Endothelial cell of hepatic sinusoid (primary cell): ENCODE measurements around the gene MRPL12.

Source experiments
- in situ Hi-C: cut with HindIII; loops from 2 replicates; pipeline ENCODE4 v1.10.0; 2017; ENCODE audit warnings: low sequenced_read_pairs

MRPL12 gene

DNA sequence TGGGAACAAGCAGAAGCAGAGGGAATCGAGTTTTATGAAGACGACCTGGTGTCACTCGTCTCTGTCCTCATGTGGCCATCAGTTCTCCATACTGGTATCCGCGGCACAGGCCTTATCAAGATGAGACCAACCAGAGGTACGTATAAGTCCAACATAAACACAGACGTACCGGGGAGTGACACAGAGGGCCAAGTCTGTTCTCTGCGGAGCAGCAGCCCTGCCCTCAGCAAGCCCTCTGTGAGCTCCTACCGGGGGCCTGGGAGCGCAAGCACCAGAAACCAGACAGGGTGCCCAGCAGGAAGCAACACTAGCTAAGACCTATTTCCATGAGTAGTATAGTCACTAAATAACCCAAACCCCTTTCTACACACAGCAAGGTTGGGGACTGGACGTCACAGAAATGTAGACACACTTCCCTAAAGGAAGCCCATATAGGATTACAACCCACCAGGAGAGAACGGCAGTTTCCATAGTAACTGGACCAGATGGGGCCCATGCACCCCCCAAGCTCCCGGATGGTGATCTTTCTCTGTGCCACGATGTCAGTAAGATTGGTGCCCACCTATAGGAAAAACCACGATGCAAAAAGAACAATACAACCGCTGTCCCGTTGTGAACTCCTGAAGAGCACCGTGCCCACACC, 20.5 kb upstream of the MRPL12 start:
- in situ Hi-C loops: no loop called here

DNA sequence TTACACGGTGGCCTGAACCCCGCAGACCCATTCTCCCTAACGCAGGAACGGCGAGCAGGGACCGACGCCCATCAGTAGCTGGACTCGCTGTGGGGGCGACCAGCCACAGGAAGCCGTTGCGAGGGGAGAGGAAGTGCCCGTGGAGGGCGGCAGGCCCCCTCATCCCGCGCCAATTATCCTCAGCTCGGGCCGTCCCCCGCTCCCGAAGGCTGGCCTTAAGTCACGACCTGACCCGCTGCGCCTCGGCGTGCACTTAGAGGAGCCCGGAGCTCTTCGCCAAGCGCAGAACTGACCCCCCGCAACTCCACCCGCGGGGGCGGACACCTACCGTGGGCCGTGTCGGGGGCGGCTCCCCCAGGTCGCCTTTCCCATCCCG, 20.0 kb upstream of the MRPL12 start:
- in situ Hi-C loops: no loop called here

DNA sequence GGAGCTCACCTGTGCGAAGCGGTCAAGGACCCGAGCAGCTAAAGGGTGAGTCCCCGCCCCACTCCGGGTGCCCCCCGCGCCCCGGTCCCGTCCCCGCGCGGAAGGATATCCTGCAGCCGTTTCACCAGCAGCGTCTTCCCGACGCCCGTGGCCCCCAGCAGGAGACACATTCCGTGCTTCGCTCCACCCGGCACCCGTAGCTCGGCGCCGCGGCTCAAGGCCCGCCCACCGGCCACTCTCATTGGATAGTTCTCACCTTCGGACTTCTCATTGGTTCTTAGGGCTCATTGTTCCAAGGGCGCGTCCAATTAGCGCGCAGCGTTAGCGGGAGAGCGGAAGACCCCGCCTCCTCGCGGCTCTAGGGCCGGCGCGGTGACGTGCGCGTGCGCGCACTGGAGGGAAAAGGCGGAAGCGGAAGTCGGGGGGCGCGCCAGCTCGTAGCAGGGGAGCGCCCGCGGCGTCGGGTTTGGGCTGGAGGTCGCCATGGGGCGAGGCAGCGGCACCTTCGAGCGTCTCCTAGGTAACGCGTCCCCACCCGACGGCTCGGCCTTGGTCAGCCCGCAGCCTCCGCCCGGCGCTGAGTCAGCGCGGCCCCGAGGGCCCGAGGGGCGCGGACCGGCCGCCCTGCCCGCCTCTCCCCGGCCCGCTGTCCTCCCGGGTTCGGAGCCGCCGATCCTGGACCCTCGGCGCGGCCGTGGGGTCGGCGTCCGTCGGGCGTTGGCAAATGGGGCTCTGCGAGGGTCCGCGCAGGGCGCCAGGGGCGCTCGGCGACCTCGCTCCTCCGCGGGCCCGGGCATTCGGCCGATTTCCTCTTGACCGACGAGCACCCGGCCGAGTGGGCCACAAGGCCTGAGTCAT, 19.4 kb upstream of the MRPL12 start, which contains the start of the genes ARL16 and HGS:
Gene ARL16 (minus strand): TSS at position 214 of the 858 bp plus-strand sequence. CDS start 44 bp downstream, at position 170.
Gene HGS (plus strand): TSS at position 428 of the 858 bp plus-strand sequence. CDS start 56 bp downstream, at position 484.
- in situ Hi-C loops: no loop called here

DNA sequence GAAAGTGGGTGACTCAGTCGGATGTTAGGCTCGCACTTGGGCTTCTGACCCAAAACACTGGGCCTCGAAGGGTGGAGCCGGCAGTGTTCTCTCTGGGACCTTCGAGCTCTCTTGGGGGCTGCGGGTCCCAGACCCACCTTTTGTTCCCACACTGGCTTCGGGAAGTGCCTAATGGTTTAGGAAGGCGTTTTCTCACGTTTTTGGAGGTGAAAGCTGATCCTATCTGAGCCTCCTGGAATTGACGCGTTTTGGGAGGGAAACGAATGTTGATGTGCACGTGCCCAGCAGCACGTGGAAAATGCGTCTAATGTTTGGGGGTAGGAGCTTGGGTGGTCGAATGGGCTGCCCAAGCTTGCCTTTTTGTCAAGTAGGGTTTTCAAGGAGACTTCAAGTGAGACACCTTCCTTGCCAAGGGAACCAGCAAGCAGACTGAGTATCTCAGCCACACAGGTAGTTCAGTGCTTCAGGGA, 18.7 kb upstream of the MRPL12 start:
- in situ Hi-C loops: no loop called here

DNA sequence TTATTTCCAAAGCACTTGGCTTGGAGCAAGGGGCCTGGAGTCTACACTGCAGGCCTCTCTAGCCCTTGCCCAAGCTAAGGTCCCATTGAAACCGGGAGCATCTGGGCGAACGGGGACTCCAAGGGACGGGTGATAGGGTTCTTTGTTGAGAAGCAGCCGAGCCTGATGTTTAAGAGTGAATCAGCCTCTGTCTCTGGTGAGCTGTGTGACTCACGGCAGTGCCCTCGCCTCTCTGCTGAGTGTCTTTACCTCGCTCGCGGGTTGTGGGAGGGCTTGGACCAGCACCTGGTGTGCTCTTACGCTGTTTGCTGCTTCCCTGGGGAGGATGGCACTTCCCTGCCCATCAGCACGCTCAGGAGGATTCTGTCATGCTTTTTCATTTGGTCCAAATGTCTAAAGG, 18.1 kb upstream of the MRPL12 start:
- in situ Hi-C loops: loop anchor here (5.0 kb wide), 1 partner anchor 108 kb away; no protein-coding TSS in a partner anchor

DNA sequence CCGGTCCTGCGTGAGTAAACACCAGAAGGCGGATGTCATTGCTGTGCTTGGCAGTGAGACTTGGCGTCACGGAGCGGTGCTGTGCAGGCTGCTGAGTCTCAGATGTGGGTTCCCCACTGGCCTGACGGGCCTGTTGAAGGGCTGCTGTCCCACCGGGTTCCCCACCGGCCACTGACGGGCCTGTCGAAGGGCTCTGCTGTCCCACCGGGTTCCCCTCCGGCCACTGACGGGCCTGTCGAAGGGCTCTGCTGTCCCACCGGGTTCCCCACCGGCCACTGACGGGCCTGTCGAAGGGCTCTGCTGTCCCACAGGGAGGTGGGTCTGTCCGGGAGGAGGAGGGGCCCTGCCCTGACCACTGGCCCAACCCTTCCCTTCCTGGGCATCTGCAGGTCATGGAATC, 16.6 kb upstream of the MRPL12 start:
- in situ Hi-C loops: loop anchor here (5.0 kb wide), 1 partner anchor 109 kb away; no protein-coding TSS in a partner anchor

DNA sequence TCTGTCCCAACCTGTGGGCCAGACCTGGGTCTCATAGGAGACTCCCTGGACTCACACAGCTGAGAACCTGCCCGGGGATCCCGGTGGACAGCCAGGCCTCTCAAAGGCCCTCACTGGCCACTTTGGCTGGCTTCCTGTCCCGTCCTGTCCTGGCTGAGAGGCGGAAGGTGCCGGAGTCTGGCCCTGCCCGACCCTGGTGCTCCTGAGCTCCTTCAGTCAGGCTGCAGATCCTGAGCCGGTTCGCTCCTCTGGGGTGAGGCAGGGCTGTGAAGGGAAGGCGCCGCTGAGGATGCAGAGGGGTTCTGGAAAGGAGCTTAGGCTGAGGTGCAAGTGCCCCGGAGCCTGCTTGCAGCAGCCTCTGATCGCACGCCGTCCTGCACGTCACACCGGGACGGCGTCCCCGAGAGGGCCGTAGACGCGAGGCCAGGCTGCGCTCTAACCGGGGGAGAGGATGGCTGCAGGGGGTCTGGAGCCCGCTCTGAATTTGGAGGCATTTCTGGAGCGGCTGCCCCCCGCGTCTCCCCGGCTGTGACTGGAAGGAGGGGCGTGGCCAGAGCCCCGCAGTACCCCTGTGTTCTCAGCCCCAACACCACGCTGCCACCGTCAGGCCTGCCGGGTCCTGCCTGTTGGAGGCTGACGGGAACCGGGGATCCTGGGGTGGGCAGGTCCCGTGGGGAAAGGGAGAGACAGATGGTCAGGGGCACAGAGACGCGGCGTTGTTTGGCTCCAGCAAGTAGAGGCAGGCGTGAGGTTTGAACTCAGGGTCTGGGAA, 15.2 kb upstream of the MRPL12 start:
- in situ Hi-C loops: loop anchor here (5.0 kb wide), 1 partner anchor 111 kb away; no protein-coding TSS in a partner anchor

DNA sequence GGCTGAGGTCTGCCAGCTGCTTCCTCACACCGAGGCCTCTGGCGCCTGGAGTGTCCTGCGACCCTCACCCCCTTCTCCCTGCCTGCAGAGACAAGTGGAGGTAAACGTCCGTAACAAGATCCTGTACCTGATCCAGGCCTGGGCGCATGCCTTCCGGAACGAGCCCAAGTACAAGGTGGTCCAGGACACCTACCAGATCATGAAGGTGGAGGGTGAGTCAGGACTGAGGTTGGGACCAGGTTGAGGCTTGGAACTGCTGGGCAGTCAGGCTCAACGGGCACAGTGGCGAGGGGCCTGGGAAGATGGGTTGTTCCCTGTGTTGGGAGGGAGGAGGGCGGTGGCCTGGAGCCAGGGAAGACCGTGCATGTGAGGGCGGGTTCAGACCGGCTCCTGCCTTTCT, 14.6 kb upstream of the MRPL12 start:
- in situ Hi-C loops: loop anchor here (5.0 kb wide), 1 partner anchor 111 kb away; no protein-coding TSS in a partner anchor

DNA sequence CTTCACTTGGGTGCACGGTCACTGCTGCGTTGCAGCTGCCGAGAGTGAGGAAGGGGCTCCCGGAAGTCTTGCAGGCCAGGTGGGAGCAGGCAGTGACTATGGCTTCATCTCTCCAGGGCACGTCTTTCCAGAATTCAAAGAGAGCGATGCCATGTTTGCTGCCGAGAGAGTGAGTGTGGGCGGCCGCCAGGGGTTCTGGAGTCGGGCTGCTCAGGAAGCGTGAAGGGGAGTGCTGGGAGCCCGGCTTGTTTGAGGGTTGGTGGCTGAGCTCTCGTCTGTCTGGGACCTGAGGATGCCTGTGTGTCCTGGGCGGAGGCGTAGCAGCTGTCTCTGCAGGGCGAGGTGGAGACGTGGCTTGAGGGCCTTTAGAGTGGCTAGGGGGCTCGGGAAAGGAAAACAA, 13.1 kb upstream of the MRPL12 start:
- in situ Hi-C loops: no loop called here

DNA sequence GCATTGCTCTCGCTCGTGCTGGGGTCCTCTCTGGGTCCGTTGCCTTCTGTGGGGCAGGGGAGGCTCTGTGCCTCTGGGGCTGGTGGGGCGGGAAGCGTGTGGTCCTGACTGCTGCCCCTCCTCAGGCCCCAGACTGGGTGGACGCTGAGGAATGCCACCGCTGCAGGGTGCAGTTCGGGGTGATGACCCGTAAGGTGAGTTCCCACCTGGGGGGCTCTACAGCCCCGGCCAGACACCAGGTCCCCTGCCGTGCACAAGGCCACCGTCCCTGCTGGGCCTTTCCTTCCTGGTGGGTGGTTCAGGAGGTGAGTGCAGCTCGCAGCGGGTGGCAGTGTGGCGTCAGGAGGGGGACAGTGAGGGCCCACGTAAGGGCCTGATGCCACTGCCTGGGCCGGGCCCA, 12.6 kb upstream of the MRPL12 start:
- in situ Hi-C loops: no loop called here

DNA sequence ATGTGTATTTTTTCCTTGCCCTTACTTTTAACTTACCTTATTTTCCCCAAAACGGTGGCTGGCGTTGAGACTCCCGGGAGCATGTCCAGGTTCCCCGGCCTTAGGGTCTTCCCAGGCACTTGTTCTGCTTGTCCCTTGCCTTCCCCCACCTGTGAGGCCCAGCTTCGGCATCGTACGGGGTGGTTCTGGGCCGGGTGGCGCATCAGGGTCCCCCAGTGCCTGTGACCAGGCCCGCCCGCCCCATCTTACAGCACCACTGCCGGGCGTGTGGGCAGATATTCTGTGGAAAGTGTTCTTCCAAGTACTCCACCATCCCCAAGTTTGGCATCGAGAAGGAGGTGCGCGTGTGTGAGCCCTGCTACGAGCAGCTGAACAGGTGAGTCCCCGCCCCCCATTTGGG, 12.0 kb upstream of the MRPL12 start:
- in situ Hi-C loops: no loop called here

DNA sequence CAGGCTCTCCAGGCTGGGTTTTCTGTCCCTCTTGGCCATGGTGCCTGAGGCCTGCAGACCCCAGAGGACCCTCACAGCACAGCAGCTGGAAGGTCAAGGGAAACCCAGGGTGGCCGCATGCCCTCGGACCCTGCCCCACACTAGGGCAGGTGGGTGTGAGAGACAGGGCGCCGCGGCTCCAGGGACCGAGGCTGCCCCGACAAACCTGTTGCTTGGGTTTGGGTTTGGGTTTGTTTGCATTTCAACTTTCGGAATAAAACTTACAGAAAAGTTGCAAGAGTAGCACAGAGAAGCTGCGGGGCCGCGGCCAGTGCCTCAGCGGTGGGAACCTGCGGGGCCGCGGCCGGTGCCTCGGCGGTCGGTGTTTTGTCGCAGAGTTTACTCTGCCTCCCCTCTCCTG, 11.6 kb upstream of the MRPL12 start:
- in situ Hi-C loops: no loop called here

DNA sequence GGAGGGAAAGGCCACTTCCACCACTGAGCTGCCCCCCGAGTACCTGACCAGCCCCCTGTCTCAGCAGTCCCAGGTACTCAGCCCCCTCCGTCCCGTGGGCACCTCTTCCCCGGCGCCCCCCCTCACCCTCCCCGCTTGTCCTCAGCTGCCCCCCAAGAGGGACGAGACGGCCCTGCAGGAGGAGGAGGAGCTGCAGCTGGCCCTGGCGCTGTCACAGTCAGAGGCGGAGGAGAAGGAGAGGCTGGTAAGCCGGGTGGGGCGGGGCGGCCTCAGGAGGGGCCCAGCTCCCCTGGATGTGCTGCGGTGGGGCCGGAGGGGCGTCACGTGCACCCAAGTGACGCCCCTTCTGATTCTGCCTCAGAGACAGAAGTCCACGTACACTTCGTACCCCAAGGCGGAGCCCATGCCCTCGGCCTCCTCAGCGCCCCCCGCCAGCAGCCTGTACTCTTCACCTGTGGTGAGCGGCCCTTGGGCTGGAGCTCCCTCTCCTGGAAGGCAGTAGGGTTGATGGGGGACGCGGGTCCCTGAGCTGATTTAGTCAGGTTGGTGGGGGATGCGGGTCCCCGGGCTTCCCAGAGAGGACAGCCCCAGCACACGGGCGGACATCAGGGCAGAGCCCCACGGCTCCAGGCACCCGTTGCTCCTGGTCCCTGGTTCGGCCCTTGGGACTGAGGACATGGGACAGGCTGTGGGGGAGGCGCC, 9.5 kb upstream of the MRPL12 start:
- in situ Hi-C loops: no loop called here

DNA sequence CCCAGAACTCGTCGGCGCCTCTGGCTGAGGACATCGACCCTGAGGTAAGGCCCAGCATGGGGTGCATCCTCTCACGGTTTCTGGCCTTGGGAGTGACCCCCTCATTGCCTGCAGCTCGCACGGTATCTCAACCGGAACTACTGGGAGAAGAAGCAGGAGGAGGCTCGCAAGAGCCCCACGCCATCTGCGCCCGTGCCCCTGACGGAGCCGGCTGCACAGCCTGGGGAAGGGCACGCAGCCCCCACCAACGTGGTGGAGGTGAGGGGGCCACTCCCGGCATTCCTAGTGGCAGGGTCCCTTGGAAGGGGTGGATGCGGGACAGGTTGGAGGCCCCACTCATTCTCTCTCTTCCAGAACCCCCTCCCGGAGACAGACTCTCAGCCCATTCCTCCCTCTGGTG, 8.4 kb upstream of the MRPL12 start:
- in situ Hi-C loops: no loop called here

DNA sequence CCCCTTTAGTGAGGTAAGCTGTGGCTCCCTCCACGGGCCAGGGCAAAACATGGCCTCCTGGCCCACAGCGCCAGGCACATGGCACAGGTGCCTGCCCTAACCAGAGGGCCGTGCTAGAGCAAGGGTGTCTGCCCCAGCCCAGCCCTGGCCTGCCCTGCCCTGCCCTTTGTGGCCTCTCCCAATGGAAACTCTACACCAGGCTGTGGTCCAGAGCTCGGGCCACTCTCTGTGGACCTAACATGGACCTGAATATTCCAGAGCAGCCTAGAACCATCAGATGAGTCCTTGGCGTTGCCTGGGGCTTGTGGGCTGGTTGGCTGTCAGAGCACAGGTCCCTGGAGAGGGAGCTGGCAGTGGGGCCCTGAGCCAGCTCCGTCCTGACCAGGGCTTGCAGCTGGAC, 8.0 kb upstream of the MRPL12 start:
- in situ Hi-C loops: no loop called here

DNA sequence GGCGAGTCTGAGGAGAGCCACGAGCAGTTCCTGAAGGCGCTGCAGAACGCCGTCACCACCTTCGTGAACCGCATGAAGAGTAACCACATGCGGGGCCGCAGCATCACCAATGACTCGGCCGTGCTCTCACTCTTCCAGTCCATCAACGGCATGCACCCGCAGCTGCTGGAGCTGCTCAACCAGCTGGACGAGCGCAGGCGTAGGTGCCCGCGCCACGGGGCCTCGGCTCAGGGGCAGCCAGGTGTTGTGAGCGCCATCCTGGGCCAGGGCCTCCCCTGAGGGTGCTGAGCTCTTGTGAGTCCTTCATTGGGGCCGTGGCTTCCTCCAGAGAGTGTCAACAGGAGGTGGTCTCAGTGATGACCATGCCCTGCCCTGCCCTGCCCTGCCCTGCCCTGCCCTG, 7.4 kb upstream of the MRPL12 start:
- in situ Hi-C loops: no loop called here

DNA sequence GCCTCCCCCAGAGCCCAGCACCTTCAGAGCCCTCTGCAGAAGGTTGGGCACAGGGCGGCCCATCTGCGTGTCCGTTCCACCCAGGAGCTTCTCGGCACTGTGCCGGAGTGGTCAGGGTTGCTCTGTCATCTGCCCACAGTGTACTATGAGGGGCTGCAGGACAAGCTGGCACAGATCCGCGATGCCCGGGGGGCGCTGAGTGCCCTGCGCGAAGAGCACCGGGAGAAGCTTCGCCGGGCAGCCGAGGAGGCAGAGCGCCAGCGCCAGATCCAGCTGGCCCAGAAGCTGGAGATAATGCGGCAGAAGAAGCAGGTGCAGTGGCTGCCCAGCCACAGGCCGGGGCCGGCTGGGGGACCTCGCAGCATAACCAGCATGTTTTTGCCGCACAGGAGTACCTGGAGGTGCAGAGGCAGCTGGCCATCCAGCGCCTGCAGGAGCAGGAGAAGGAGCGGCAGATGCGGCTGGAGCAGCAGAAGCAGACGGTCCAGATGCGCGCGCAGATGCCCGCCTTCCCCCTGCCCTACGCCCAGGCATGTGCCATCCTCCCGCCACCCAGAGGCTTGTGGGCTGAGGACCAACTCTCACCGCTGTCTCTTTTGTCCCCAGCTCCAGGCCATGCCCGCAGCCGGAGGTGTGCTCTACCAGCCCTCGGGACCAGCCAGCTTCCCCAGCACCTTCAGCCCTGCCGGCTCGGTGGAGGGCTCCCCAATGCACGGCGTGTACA, 6.8 kb upstream of the MRPL12 start:
- in situ Hi-C loops: no loop called here

DNA sequence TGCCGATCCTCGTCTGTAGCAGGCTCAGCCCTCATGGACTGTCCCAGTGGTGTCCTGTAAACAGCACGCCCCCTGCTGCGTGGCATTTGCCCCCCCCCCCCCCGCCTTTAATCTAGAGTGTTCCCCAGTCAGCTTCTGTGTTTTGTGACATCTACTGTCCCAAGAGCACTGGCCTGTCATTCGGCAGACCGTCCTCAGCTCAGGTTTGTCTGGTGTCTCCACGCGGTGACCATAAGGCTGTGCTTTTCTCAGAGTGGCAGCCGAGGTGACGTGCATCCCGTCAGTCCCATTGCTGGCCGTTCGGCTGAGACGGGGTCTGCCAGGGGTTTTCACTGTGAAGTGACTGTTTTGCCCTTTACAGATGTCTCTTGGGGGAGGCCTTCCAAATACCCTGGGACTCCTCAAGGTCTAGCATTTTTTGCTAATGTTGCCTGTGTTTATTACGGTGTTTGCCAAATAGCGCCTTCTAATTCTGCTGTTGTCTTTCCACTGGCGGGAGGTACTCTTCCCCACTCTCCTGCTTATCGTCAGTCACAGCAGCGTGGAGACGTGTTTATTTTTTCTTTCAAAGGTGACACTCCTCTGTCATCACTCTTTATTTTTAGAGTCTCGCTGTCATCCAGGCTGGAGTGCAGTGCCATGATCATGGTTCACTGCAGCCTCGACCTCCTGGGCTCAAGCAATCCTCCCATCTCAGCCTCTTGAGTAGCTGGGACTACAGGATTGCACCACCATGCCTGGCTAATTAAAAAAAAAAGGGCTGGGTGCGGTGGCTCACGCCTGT, 5.7 kb upstream of the MRPL12 start:
- in situ Hi-C loops: no loop called here
